GM19023 (cell line): Measurements from ENCODE around the gene CSNK2B.
A peak's percentile ranks its signal among the peaks of the same experiment; 100 is the strongest.

Experiments
- ATAC-seq: cut with Tn5 transposase; IDR thresholded peaks from one replicate; pipeline ENCODE4 v1.9.1; 2021; ENCODE audit warnings: mild to moderate bottlenecking, moderate library complexity; ENCODE audit not compliant: unreplicated experiment

Gene CSNK2B

GRCh38 chr6:31660381-31661261, 5.3 kb upstream of the CSNK2B start, which contains the start of gene C6orf47:
Gene C6orf47, minus strand, starts transcription at chr6:31660778. Its CDS starts 831 bp downstream, at chr6:31659947.
- peak; percentile 56 for ATAC-seq

GRCh38 chr6:31661262-31662123, 4.4 kb upstream of the CSNK2B start:
- no peak for ATAC-seq

- ATAC-seq, result no peak
These were observed 3.7 kb upstream of the CSNK2B start for GRCh38 chr6:31662124-31662723.

- no peak for ATAC-seq
These were observed 2.5 kb upstream of the CSNK2B start for GRCh38 chr6:31663126-31663960.

GRCh38 chr6:31663961-31664789, 1.7 kb upstream of the CSNK2B start:
- no peak for ATAC-seq

- no peak for ATAC-seq
These were observed 935 bp upstream of the CSNK2B start, which contains the start of gene GPANK1 for GRCh38 chr6:31664790-31665500. Gene GPANK1, minus strand, starts transcription at chr6:31664997. Its CDS starts 519 bp downstream, at chr6:31664478.

- no peak for ATAC-seq
These were observed 571 bp downstream of the CSNK2B start for GRCh38 chr6:31666337-31666965.

GRCh38 chr6:31669676-31670075, 3.8 kb downstream of the CSNK2B start, which contains the start of gene LY6G5B:
Gene LY6G5B, plus strand, starts transcription at chr6:31669976. Its CDS starts 975 bp downstream, at chr6:31670951.
- no peak for ATAC-seq

- ATAC-seq, result no peak
These were observed 10.5 kb downstream of the CSNK2B start for GRCh38 chr6:31676322-31676903.

- no peak for ATAC-seq
These were observed 11.0 kb downstream of the CSNK2B start for GRCh38 chr6:31676904-31677303.

GRCh38 chr6:31677955-31678354, 12.1 kb downstream of the CSNK2B start:
- no peak for ATAC-seq

- ATAC-seq, result no peak
These were observed 14.6 kb downstream of the CSNK2B start, which contains the start of gene LY6G5C for GRCh38 chr6:31680226-31681134. Gene LY6G5C, minus strand, starts transcription at chr6:31681067. Its CDS starts 694 bp downstream, at chr6:31680373.

GRCh38 chr6:31681135-31681671, 15.3 kb downstream of the CSNK2B start:
- no peak for ATAC-seq

- ATAC-seq, result no peak
These were observed 17.7 kb downstream of the CSNK2B start for GRCh38 chr6:31683591-31683990.

- no peak for ATAC-seq
These were observed 20.6 kb downstream of the CSNK2B start for GRCh38 chr6:31686483-31686882.

GRCh38 chr6:31687321-31687720, 21.4 kb downstream of the CSNK2B start:
- ATAC-seq, result no peak
